ENCODE data around the gene JUNB.

JUNB gene

GRCh38 chr19:12821761-12822160 lies 30.5 kb downstream of the JUNB start (continued):
- TF ChIP-seq, protein P1, sequence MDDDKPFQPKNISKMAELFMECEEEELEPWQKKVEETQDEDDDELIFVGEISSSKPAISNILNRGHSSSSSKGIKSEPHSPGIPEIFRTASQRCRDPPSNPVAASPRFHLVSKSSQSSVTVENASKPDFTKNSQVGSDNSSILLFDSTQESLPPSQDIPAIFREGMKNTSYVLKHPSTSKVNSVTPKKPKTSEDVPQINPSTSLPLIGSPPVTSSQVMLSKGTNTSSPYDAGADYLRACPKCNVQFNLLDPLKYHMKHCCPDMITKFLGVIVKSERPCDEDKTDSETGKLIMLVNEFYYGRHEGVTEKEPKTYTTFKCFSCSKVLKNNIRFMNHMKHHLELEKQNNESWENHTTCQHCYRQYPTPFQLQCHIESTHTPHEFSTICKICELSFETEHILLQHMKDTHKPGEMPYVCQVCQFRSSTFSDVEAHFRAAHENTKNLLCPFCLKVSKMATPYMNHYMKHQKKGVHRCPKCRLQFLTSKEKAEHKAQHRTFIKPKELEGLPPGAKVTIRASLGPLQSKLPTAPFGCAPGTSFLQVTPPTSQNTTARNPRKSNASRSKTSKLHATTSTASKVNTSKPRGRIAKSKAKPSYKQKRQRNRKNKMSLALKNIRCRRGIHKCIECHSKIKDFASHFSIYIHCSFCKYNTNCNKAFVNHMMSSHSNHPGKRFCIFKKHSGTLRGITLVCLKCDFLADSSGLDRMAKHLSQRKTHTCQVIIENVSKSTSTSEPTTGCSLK (tag by site-specific recombination; IDR thresholded peaks at IDR 0.05) = no peak

GRCh38 chr19:12825254-12826131 lies 34.2 kb downstream of the JUNB start:
- Histone ChIP-seq H3K4me3 (ENCODE audit: low read depth, low read length) (no peak overlapping the region), H3K27ac (ENCODE audit: extremely low read depth, low read depth, low read length) (no peak overlapping the region)

GRCh38 chr19:12828494-12828893 lies 37.2 kb downstream of the JUNB start:
- H3K4me3 ChIP-seq (ENCODE audit: low read depth, low read length) = no peak overlapping the region
- no peaks in the 10 kb centered on the region for H3K36me3 ChIP-seq (ENCODE audit: control insufficient read depth in 2 of 2, insufficient read depth in 1 of 2, low read length in 2 of 2)
- 0 out of 2 replicates have a peak, but pooled peaks cover 2% of the 10 kb centered on the region for H3K4me1 ChIP-seq (ENCODE audit: control insufficient read depth, insufficient read depth, low read length)
- ChIA-PET CTCF (interaction anchor here (0.6 to 1.7 kb wide), 5 partner anchors 19 to 1369 kb away, joined by 3 to 7 read pairs (median 4); no protein-coding TSS in a partner anchor), POLR2A (interaction anchor here (0.6 kb wide), 1 partner anchor 982 kb away, joined by 6 read pairs; no protein-coding TSS in a partner anchor)
- H3K27ac ChIP-seq (ENCODE audit: extremely low read depth, low read depth, low read length) = no peak overlapping the region
- no peaks in the 10 kb centered on the region for H3K9me3 ChIP-seq (ENCODE audit: control insufficient read depth, insufficient read depth, low read depth, low read length)
- TF ChIP-seq, protein P2, sequence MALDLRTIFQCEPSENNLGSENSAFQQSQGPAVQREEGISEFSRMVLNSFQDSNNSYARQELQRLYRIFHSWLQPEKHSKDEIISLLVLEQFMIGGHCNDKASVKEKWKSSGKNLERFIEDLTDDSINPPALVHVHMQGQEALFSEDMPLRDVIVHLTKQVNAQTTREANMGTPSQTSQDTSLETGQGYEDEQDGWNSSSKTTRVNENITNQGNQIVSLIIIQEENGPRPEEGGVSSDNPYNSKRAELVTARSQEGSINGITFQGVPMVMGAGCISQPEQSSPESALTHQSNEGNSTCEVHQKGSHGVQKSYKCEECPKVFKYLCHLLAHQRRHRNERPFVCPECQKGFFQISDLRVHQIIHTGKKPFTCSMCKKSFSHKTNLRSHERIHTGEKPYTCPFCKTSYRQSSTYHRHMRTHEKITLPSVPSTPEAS (tag by site-specific recombination; IDR thresholded peaks at IDR 0.05) = no peak
- no peak for TF ChIP-seq OSR2 (tag by site-specific recombination; IDR thresholded peaks at IDR 0.05)
- TF ChIP-seq ZNF292 (tag by site-specific recombination; IDR thresholded peaks at IDR 0.05; ENCODE audit: borderline replicate concordance, low read depth) = no peak
- no peak for TF ChIP-seq PRDM1 (tag by site-specific recombination; IDR thresholded peaks at IDR 0.05)
- no peak for TF ChIP-seq ZNF747 (tag by site-specific recombination; IDR thresholded peaks at IDR 0.05)
- TF ChIP-seq KLF9 (tag by site-specific recombination; IDR thresholded peaks at IDR 0.05; ENCODE audit: low read depth) = peak; percentile 68; the same call in 1 of the 2 replicates
- TF ChIP-seq, protein P3, sequence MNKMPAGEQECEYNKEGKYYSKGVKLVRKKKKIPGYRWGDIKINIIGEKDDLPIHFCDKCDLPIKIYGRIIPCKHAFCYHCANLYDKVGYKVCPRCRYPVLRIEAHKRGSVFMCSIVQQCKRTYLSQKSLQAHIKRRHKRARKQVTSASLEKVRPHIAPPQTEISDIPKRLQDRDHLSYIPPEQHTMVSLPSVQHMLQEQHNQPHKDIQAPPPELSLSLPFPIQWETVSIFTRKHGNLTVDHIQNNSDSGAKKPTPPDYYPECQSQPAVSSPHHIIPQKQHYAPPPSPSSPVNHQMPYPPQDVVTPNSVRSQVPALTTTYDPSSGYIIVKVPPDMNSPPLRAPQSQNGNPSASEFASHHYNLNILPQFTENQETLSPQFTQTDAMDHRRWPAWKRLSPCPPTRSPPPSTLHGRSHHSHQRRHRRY (tag by site-specific recombination; IDR thresholded peaks at IDR 0.05) = no peak
- TF ChIP-seq, protein P4, sequence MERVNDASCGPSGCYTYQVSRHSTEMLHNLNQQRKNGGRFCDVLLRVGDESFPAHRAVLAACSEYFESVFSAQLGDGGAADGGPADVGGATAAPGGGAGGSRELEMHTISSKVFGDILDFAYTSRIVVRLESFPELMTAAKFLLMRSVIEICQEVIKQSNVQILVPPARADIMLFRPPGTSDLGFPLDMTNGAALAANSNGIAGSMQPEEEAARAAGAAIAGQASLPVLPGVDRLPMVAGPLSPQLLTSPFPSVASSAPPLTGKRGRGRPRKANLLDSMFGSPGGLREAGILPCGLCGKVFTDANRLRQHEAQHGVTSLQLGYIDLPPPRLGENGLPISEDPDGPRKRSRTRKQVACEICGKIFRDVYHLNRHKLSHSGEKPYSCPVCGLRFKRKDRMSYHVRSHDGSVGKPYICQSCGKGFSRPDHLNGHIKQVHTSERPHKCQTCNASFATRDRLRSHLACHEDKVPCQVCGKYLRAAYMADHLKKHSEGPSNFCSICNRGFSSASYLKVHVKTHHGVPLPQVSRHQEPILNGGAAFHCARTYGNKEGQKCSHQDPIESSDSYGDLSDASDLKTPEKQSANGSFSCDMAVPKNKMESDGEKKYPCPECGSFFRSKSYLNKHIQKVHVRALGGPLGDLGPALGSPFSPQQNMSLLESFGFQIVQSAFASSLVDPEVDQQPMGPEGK (tag by site-specific recombination; IDR thresholded peaks at IDR 0.05) = peak; percentile 54
- no peak for TF ChIP-seq ZNF660 (tag by site-specific recombination; IDR thresholded peaks at IDR 0.05)

More at GRCh38 chr19:12825254-12826131, 34.2 kb downstream of the JUNB start:
- POLR2A ChIA-PET = interaction anchor here (1.5 kb wide), 1 partner anchor 20 kb away, joined by 3 read pairs; the partner anchor contains the start of gene RNASEH2A
- H3K4me1 ChIP-seq (ENCODE audit: control insufficient read depth, insufficient read depth, low read length) = no peaks in the 10 kb centered on the region
- CTCF ChIA-PET = interaction anchor here (0.6 to 2.7 kb wide), 10 partner anchors 9 to 140 kb away, joined by 3 to 13 read pairs (median 4); partner anchors contain the start of gene RTBDN
- H3K9me3 ChIP-seq (ENCODE audit: control insufficient read depth, insufficient read depth, low read depth, low read length) = no peaks in the 10 kb centered on the region
- TF ChIP-seq, protein P5, sequence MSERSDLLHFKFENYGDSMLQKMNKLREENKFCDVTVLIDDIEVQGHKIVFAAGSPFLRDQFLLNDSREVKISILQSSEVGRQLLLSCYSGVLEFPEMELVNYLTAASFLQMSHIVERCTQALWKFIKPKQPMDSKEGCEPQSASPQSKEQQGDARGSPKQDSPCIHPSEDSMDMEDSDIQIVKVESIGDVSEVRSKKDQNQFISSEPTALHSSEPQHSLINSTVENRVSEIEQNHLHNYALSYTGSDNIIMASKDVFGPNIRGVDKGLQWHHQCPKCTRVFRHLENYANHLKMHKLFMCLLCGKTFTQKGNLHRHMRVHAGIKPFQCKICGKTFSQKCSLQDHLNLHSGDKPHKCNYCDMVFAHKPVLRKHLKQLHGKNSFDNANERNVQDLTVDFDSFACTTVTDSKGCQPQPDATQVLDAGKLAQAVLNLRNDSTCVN (tag by site-specific recombination; optimal IDR thresholded peaks at IDR 0.05) = peak; percentile 31
- TF ChIP-seq ZNF624 (tag by site-specific recombination; IDR thresholded peaks at IDR 0.05) (no peak), ZBTB48 (tag by site-specific recombination; IDR thresholded peaks at IDR 0.05) (peak; percentile 64), SP3 (tag by site-specific recombination; IDR thresholded peaks at IDR 0.05) (peak; percentile 51; the same call in 1 of the 2 replicates), ZIC2 (tag by site-specific recombination; IDR thresholded peaks at IDR 0.05) (no peak), ZNF600 (tag by site-specific recombination; IDR thresholded peaks at IDR 0.05) (peak; percentile 60; the same call in 1 of the 2 replicates), KLF8 (tag by site-specific recombination; IDR thresholded peaks at IDR 0.05) (peak; percentile 8; the same call in 1 of the 2 replicates), KLF16 (tag by site-specific recombination; IDR thresholded peaks at IDR 0.05) (peak; percentile 50; the same call in 1 of the 2 replicates), ZNF2 (tag by site-specific recombination; IDR thresholded peaks at IDR 0.05) (peak; percentile 36; the same call in 1 of the 2 replicates), KLF9 (tag by site-specific recombination; IDR thresholded peaks at IDR 0.05; ENCODE audit: low read depth) (peak; percentile 82), ZNF654 (tag by site-specific recombination; IDR thresholded peaks at IDR 0.05; ENCODE audit: low read depth) (no peak), ZNF341 (tag by site-specific recombination; IDR thresholded peaks at IDR 0.05; ENCODE audit: low read depth) (peak; percentile 51), IKZF3 (tag by site-specific recombination; IDR thresholded peaks at IDR 0.05) (peak; percentile 77), ZNF24 (tag by site-specific recombination; IDR thresholded peaks at IDR 0.05) (no peak)
- TF ChIP-seq, protein P6, sequence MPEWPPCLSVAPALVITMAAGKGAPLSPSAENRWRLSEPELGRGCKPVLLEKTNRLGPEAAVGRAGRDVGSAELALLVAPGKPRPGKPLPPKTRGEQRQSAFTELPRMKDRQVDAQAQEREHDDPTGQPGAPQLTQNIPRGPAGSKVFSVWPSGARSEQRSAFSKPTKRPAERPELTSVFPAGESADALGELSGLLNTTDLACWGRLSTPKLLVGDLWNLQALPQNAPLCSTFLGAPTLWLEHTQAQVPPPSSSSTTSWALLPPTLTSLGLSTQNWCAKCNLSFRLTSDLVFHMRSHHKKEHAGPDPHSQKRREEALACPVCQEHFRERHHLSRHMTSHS (tag by site-specific recombination; IDR thresholded peaks at IDR 0.05) = no peak
- TF ChIP-seq, protein P4 (tag by site-specific recombination; IDR thresholded peaks at IDR 0.05) = 0 out of 2 replicates have a peak, but pooled peaks have one; percentile 20
- H3K36me3 ChIP-seq (ENCODE audit: control insufficient read depth in 2 of 2, insufficient read depth in 1 of 2, low read length in 2 of 2) = no peaks in the 10 kb centered on the region

All from HEK293 (cell line).